NCI-H1417 (cell line): Measurements from ENCODE around the gene SCRN1.
"Not testable (repeated sequence)": the region's sequence is repeated elsewhere in the genome, so short reads cannot be mapped to it uniquely, and the experiment has no call there.

ENCODE experiments used
- DNase-seq, 3 experiments: peaks; one replicate each; lab custom pipeline; 2025; lab: John Stamatoyannopoulos, UW

The SCRN1 gene

GRCh38 chr7:29968683-29969395 is 20.8 kb downstream of the SCRN1 start:
- no peak for DNase-seq

- DNase-seq: no peak
These were observed 24.6 kb downstream of the SCRN1 start for GRCh38 chr7:29965030-29965429.

- no peak for DNase-seq
These were observed 27.6 kb downstream of the SCRN1 start for GRCh38 chr7:29962035-29962434.

GRCh38 chr7:29961611-29962010 is 28.0 kb downstream of the SCRN1 start:
- DNase-seq: not testable (repeated sequence)

- DNase-seq: no peak
These were observed 30.8 kb downstream of the SCRN1 start for GRCh38 chr7:29958667-29959358.

GRCh38 chr7:29957521-29958310 is 31.9 kb downstream of the SCRN1 start:
- peak; percentile 16 to 55 (median 17) for DNase-seq

- no peak for DNase-seq
These were observed 33.1 kb downstream of the SCRN1 start for GRCh38 chr7:29956487-29956836.

- DNase-seq: peak in 1 of 3 experiments; percentile 7
These were observed 33.7 kb downstream of the SCRN1 start for GRCh38 chr7:29955799-29956486.

- DNase-seq: peak in 1 of 3 experiments; percentile 68
These were observed 34.4 kb downstream of the SCRN1 start for GRCh38 chr7:29955075-29955792.

- DNase-seq: no peak
These were observed 35.8 kb downstream of the SCRN1 start for GRCh38 chr7:29953726-29954347.

GRCh38 chr7:29951206-29951605 is 38.4 kb downstream of the SCRN1 start:
- DNase-seq: no peak

- no peak for DNase-seq
These were observed 39.1 kb downstream of the SCRN1 start for GRCh38 chr7:29950480-29950879.

GRCh38 chr7:29948587-29948986 is 41.0 kb downstream of the SCRN1 start:
- no peak for DNase-seq

GRCh38 chr7:29946428-29947186 is 43.0 kb downstream of the SCRN1 start:
- DNase-seq: peak in 1 of 3 experiments; percentile 14

- no peak for DNase-seq
These were observed 44.3 kb downstream of the SCRN1 start for GRCh38 chr7:29945259-29945809.

- DNase-seq: no peak
These were observed 49.4 kb downstream of the SCRN1 start for GRCh38 chr7:29940199-29940598.

- DNase-seq: no peak
These were observed 52.5 kb downstream of the SCRN1 start for GRCh38 chr7:29937132-29937531.

GRCh38 chr7:29935111-29935510 is 54.5 kb downstream of the SCRN1 start:
- DNase-seq: no peak

- DNase-seq: peak in 1 of 3 experiments; percentile 43
These were observed 60.4 kb downstream of the SCRN1 start for GRCh38 chr7:29929018-29929807.
